22Rv1 (cell line): ENCODE measurements around the gene PLXND1.

ENCODE experiments used
- ZFX ChIP-seq: fragments of 450-650 bp; IDR thresholded peaks from 2 replicates; pipeline ENCODE4 v1.6.1; 2017; ENCODE audit warnings: antibody characterized with exemption, borderline replicate concordance
- TF ChIP-seq, protein P1 (sequence below): fragments of 450-650 bp; IDR thresholded peaks from 2 replicates; pipeline ENCODE4 v1.5.1; 2017; ENCODE audit warnings: mild to moderate bottlenecking

DNA sequence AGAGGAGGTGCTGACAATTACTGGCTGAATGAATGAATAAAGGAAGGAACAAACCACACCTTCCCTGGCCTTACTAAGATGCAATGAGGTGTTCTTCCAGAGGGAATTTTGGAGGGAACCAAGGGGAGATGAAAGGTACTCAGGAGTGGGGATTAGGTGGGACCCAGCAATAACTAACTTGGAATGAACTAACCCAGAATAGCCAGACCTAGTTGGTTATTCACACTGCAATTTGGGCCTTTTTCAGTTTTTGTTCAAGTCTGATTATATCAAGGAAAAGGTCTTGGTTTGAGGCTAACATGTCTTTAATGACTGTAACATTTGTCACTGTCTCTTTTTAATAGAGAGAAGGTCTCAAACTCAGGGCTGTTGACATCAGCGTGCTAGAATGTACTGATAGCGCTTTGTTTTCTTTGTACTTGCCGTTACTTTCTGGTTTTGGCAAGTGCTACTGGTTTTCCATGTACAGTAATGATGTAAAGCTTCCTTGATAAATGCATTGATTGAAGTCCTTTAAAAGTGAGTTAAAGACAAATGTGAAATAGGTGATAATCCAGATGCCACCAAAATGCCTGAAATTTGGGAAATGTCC lies 3.2 kb upstream of the PLXND1 start:
- TF ChIP-seq, protein P1, sequence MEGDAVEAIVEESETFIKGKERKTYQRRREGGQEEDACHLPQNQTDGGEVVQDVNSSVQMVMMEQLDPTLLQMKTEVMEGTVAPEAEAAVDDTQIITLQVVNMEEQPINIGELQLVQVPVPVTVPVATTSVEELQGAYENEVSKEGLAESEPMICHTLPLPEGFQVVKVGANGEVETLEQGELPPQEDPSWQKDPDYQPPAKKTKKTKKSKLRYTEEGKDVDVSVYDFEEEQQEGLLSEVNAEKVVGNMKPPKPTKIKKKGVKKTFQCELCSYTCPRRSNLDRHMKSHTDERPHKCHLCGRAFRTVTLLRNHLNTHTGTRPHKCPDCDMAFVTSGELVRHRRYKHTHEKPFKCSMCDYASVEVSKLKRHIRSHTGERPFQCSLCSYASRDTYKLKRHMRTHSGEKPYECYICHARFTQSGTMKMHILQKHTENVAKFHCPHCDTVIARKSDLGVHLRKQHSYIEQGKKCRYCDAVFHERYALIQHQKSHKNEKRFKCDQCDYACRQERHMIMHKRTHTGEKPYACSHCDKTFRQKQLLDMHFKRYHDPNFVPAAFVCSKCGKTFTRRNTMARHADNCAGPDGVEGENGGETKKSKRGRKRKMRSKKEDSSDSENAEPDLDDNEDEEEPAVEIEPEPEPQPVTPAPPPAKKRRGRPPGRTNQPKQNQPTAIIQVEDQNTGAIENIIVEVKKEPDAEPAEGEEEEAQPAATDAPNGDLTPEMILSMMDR, result no peak
- no peak for TF ChIP-seq ZFX
